ENCODE measurements around the gene ATG12.

DNA sequence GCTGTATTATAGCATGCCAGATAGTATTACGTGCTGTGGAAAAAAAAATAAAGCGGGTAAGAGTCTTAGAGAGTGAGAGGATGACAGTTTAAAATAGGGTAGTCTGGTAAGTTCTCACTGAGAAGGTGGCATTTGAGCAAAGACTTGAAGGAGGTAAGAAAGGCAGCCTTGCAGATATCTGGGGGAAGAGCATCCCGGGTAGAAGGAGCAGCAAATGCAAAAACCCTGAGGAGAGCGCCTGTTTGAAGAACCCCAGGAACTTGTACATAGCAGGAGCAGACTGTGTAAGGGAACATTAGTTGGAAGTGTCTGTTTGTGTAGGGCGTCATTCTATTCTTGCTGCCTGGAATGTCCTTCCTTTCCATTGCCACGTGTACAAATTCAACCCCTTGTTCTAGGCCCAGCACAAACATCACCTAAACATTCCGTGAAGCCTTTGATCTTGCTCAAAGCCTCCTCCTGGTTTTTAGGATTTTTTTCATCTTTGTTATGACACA is 3.0 kb upstream of the ATG12 start:
- TF ChIP-seq, protein P1, sequence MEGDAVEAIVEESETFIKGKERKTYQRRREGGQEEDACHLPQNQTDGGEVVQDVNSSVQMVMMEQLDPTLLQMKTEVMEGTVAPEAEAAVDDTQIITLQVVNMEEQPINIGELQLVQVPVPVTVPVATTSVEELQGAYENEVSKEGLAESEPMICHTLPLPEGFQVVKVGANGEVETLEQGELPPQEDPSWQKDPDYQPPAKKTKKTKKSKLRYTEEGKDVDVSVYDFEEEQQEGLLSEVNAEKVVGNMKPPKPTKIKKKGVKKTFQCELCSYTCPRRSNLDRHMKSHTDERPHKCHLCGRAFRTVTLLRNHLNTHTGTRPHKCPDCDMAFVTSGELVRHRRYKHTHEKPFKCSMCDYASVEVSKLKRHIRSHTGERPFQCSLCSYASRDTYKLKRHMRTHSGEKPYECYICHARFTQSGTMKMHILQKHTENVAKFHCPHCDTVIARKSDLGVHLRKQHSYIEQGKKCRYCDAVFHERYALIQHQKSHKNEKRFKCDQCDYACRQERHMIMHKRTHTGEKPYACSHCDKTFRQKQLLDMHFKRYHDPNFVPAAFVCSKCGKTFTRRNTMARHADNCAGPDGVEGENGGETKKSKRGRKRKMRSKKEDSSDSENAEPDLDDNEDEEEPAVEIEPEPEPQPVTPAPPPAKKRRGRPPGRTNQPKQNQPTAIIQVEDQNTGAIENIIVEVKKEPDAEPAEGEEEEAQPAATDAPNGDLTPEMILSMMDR (optimal IDR thresholded peaks at IDR 0.05 in 1 of 3, IDR thresholded peaks at IDR 0.05 in 1 of 3, conservative IDR thresholded peaks at IDR 0.05 in 1 of 3; ENCODE audit: extremely low read depth in 1 of 3, insufficient read depth in 2 of 3, low read length in 3 of 3), result no peak
- TF ChIP-seq EZH2 (IDR thresholded peaks at IDR 0.05; ENCODE audit: low read length), result no peak

All from keratinocyte (primary cell).